Inferior parietal cortex (tissue), 1 donor: Measurements from ENCODE around the gene MAPK10.
"Not testable (repeated sequence)": the region's sequence is repeated elsewhere in the genome, so short reads cannot be mapped to it uniquely, and the experiment has no call there.

ENCODE experiments used
- DNase-seq: peaks from one replicate; pipeline ENCODE4 v3.0.0-alpha.2; 2016; ENCODE audit errors: extremely low spot score

The MAPK10 gene

GRCh38 chr4:85968945-85969819, 390.7 kb downstream of the MAPK10 start:
- peak; percentile 83 for DNase-seq

GRCh38 chr4:85967872-85968271, 392.0 kb downstream of the MAPK10 start:
- DNase-seq, result no peak

- no peak for DNase-seq
Observed at GRCh38 chr4:85966373-85966772, 393.5 kb downstream of the MAPK10 start.

GRCh38 chr4:85965529-85965928, 394.3 kb downstream of the MAPK10 start:
- no peak for DNase-seq

- not testable (repeated sequence) for DNase-seq
Observed at GRCh38 chr4:85965017-85965416, 394.8 kb downstream of the MAPK10 start.

- no peak for DNase-seq
Observed at GRCh38 chr4:85964298-85964697, 395.6 kb downstream of the MAPK10 start.

GRCh38 chr4:85963231-85963630, 396.6 kb downstream of the MAPK10 start:
- no peak for DNase-seq

- DNase-seq, result no peak
Observed at GRCh38 chr4:85961887-85962286, 398.0 kb downstream of the MAPK10 start.

GRCh38 chr4:85956293-85956945, 403.4 kb downstream of the MAPK10 start:
- DNase-seq, result no peak

GRCh38 chr4:85955620-85956292, 404.1 kb downstream of the MAPK10 start:
- no peak for DNase-seq

GRCh38 chr4:85953651-85954018, 406.2 kb downstream of the MAPK10 start:
- no peak for DNase-seq

- no peak for DNase-seq
Observed at GRCh38 chr4:85952972-85953650, 406.7 kb downstream of the MAPK10 start.

GRCh38 chr4:85952528-85952927, 407.3 kb downstream of the MAPK10 start:
- no peak for DNase-seq

GRCh38 chr4:85951099-85951498, 408.8 kb downstream of the MAPK10 start:
- DNase-seq, result no peak

GRCh38 chr4:85946821-85947220, 413.0 kb downstream of the MAPK10 start:
- no peak for DNase-seq

- DNase-seq, result no peak
Observed at GRCh38 chr4:85942107-85942506, 417.7 kb downstream of the MAPK10 start.

- no peak for DNase-seq
Observed at GRCh38 chr4:85940151-85940550, 419.7 kb downstream of the MAPK10 start.
